NCI-H1694 treated with DMSO at 0.1 percent for 48 hours (cell line): Measurements from ENCODE around the gene NR2E1.

Experiments
- DNase-seq: peaks from one replicate; lab custom pipeline; 2025; lab: John Stamatoyannopoulos, UW

Gene NR2E1

DNA sequence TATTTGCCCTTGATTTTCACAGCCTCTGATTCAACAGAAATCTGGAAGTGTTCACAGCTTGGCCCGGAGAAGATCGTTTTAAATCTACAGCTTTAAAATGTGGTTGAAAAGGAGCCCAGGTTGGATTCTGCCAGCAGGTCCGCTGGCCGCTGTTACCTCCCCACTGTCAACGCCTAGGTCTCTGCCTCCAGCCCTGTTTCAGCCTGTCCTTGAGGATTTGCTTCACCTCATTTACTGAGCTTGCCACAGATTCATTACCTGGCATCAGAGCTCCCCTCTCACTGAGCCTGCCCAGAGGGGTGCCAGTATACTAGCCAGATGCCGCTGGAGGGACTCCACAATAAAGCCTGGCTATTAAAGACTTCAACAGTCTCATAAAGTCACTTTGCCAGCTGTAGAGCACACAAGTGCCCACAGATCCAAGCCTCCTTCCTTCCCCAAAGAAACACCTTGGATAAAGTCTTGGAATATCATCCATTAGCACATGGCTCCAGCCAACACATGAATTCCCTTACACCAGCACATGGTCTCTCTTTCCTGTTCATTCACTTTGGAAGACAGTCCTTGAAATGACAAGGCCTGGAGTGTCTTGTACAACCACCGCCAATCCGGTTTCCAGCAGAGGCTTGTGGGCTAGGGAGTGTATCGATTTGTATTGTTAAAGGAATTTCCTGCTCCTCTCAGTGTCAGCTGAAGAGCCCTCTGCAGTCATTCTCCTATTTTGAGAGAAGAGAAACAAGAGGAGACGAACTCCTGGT is 9.5 kb upstream of the NR2E1 start:
- no peak for DNase-seq

DNA sequence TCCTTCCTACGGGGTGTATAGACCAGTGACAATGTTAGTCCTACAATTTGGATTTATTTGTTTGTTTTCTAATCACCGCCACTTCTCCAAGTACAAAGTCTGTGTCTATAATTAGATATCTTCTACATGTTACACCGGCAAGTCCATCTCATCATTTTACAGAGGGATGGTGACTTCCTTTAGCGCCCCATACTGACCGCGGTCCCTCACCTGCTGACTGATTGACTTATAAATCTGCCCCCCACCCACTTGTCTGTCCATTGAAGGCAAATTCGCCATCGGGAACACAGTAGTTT is 8.9 kb upstream of the NR2E1 start:
- DNase-seq: no peak

DNA sequence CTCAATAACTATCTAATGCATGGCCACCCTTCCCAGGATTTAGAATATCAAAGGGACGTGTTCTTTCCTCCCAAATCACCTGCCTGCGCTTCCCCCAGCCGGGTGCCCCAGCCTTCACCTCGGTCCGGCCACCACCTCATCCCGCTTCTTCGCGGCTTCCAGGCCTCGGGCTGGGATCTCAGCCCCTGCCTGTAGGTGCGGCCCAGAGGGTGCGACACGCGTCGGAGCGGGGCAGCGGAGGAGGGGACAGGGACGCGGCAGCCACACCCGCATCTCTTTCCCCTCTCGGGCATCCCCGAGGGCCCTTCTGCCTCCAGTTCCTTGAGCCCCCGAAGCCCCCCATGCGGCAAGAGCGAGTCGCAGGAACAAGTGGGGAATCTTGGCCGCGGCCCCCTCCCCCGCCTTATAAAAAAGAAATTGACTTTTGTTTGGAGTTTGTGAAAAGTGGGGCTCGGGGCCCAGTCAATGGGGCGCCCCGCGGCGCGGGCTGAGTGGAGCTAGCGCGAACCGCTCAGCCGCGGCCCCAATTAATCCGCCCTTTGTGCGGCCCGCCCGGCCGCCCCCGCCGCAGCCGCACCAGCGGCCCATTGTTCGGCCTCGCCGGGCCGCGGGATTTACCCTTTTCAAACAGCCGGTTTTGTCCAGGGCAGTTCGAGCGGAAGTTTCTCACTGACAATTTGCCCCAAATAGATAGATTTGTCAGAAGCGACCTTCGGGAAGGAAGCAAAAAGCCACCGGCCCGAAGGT is 8.4 kb upstream of the NR2E1 start:
- DNase-seq: no peak

DNA sequence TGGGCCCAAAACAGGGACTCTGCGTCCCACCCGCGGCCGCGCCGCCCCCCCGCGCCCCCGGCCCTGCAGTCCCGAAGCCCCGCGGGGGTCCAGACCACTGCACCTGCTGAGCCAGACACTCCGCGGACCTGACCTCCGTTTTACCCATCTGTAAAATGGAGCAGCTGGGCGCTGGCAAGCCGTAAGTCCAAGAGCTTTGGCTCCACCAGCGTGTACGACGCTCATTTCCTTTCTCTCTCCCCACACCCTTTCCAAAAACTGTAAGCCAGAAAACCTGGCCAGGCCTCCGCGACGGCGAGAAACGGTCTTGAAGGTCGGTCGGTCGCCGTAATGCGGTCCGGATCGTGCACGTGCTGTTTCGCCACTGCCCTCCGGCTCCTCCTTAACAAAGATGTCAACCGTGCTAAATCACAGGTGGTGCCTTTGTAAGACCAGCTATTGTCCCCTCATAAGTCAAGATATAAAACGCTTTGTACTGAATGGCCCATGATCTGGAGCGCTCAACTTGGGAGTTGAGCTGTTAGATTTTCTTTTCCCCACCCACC is 7.8 kb upstream of the NR2E1 start:
- DNase-seq: no peak

DNA sequence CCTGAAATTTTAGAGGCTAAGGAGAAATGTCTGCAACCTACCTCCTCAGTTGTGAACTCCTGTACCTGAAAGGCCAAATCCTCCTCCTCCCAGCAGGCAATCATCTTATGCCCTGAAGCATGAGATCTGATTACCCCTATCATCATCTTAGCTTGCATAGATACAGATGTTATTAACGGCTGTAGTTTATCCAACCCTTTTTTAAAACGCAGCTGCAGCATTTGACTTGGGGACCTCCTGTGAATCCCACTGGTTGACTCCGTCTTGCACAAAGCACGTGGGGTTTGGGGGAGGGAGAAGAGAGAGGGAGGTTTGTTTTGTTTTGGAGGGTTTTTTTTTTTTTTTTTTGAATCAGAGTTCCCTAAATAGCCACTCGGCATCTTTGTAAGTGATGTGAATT is 5.8 kb upstream of the NR2E1 start:
- no peak for DNase-seq

DNA sequence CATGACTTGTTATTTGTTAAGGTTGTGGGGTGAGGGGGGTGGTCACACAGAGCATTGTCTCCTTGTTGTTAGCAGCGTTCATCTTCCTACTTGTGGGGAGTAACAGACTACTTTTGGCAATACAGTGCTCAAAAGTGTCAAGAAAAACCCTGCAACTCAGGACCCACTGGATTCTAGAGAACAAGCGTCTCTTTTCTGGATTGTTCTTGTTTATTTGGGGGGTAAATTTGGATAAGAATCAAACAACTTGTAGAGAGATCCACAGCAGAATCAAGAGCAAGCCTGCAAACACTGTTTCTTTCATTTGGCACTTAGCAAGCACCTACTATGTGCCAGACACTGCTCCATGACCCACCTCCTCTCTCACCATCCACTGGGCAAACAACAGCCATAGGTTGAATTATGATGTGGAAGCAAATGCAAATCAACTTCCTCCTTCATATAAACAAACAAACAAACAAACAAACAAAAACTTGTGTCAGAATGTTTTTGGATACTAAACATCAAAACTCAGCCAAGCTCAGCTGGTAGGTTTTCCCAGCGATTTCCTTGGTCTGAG is 4.0 kb upstream of the NR2E1 start:
- no peak for DNase-seq

DNA sequence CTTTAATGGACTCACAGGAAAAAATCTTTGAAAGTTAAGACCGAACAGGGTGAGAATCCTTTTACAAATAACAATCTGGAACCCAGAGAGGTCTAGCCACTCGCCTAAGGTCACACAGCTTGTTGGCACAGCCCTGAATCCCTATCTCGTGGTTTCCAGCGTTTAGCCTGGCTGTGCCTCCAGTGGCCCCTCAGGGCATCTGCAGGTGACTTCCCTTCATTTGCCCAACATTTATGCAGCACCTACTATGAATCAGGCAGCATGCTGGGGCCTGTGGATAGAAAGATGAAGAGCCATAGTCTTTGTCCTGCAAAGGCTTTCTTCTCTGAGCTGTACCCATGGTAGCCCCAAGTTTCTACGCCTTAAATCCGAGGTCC is 2.6 kb upstream of the NR2E1 start:
- DNase-seq: no peak

DNA sequence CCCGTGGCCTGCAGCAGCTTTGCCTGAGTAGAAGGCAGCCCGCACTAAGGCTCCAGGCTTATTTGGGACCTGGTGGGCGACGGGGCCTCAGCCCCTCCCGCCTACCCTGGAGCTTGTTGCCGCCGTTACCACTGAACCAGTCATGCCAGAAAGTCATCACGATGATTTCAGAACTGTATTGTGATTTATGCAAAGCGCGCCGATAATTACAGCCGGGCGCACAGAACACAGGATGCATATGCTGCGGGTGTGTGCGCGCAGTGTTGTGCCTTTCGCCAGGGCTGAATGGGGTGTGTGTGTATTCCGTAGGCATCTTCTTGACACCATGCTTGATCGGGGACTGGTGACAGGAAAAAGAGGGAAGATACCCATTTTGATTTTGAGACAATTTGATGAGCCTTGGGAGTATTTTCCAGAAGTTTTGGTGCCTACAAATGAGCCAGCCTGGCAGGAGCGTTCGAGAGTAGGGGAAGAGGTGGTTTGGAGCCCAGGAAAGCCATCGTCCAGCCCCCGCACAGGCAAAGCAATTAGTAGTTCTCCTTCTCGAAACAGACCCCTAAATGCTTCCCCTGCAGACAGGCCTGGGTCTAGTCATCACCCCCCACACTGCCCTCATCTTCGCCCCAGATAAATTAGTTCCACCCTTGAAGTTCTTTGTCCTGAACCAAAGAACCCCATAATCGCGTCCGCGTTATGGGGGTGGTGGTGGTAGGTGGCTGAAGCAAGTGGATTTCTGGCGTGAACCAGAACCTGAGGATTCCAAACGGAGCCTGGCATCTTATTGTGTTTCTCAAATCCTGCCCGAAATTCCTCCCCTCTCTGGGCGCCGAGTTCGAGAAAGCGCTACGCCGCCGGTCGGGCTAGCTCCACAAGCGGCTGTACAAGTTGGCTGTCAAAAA is 1.9 kb upstream of the NR2E1 start:
- no peak for DNase-seq

DNA sequence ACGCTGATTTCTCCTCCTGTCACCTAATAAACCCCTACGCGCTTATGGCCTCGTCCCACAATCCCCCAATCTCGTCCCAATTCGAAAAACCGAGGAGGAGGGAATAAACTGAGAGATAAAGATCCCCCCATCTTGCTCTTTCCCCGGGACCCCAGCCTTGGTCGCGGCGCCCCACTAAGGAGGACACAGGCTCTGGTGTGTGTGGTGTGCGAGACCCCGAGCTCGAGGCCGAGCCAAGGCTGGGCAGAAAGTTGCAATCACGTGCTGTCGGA is 1.3 kb upstream of the NR2E1 start:
- no peak for DNase-seq

DNA sequence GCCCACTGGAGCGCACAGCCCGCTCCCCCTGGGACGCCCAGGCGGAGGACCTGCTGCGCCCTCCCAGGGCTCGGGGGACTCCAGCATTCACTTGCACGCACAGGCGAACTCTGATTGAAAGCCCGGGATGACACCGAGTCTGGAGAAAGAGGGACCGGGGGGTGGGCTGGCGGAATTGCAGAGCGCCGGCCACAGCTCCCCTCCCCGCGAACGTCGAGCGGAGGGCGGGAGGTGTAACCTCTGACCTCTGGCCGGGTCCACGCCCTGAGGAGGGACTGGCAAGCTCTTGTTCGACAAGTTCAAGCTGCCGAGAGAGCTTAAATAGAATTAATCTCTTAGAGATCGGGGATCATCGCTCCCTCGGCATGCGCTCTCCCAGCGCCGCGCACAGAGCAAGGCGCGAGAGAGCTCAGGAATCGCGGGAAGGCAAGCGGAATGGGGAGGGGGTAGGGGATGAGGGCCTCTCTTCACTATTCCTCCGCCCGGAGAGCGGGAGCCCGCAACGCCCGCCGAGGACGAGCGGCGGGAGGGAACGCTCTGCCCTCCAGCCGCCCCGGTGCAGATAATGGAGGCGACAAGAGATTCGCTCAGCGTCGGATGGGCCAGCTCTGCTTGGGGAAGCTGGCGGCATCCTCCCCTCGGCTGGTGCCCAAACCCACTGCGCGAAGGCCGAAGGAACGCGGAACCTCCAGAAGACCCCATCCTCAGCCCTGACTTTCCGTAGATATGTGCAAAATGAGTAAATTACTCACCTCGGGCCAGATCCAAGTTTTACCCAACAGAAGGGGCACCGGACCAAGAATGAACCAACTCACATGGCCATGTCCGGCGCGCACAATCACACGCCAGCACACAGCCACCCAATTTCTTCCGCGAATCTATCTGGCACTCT is 761 bp upstream of the NR2E1 start:
- no peak for DNase-seq

DNA sequence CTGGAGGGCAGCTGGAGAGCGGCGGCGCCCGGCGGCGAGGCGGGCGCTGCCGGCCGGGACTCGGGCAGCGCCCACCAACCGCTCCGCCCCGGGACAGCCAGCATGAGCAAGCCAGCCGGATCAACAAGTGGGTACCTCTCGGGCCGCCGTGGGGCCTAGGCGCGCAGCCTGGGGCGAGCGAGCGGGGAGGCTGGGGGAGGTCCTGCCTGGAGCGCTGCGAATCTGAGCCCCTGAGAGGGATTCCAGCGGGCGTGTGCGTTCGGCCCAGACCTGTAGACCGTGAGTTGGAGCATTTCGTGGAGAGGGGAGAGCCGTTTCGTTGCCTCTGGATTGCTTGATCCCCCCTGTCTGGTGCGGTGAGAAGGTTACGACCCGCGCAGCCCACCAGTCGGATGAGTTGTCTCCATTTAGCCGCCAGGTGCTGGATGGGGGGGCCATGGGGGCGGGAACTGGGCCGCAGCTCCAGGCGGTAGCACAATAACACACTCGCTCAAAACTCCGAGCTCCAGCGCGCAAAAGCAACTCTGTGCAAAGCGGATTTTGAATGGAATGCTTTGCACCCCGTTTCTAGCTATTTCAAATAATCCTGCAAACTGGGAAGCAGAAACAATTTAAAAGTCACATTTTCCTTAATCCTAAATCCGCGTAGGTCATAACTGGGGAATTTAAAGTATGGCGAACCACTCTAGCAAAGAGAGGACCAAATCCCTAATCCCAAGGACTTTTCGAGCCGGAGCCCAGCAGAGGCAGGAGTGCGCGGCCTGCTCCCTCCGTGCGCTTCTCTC is 1.0 kb downstream of the NR2E1 start:
- no peak for DNase-seq

DNA sequence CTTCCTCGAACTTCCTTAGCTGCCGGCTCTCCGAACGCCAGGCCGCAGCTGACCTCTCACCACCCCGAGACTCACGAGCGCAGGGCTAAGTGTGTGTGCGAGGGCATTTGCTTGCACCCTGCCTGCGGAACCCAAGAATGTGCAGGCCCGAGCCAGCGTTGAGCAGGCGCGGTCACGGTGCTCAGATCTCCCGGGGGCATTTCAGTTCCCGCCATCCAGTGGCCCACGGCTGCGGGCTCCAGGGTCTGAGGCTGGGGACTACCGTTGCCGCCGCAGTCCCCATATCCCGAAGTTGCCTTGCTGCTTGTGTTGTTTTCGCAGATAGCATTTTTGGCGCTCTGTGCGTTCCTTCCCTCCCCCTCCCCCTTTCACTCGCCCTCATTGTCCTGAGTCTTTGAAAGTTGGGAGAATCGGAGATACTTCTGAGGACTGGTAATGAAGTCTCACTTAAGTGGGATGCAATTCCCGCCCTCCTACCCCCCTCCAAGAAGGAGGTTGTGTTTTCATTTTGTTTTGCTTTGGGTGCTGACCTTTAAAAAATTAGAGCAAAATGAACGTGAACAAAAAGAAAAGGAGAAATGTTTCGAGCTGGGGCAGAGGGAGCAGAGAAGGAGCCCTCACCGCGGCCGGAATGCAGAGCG is 1.7 kb downstream of the NR2E1 start:
- DNase-seq: no peak

DNA sequence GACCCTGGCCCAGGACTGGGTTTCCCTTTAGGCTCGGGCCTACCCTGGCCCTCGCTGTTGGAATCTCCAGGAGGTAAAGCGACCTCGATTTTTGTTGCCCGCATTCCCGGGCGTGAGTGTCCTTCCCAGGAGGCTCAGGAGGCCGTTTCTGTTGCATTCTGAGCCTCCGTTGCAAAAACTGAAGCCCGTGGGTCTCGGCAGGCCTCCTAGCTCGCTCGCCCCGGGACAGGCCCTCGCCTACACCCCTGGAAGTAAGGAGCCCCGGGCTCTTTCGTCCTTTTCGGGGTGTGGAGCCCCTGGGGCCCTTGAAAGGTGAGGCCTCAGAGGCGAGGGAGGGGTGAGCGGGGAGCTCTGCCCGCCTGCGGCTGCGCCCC is 2.3 kb downstream of the NR2E1 start:
- DNase-seq: no peak

DNA sequence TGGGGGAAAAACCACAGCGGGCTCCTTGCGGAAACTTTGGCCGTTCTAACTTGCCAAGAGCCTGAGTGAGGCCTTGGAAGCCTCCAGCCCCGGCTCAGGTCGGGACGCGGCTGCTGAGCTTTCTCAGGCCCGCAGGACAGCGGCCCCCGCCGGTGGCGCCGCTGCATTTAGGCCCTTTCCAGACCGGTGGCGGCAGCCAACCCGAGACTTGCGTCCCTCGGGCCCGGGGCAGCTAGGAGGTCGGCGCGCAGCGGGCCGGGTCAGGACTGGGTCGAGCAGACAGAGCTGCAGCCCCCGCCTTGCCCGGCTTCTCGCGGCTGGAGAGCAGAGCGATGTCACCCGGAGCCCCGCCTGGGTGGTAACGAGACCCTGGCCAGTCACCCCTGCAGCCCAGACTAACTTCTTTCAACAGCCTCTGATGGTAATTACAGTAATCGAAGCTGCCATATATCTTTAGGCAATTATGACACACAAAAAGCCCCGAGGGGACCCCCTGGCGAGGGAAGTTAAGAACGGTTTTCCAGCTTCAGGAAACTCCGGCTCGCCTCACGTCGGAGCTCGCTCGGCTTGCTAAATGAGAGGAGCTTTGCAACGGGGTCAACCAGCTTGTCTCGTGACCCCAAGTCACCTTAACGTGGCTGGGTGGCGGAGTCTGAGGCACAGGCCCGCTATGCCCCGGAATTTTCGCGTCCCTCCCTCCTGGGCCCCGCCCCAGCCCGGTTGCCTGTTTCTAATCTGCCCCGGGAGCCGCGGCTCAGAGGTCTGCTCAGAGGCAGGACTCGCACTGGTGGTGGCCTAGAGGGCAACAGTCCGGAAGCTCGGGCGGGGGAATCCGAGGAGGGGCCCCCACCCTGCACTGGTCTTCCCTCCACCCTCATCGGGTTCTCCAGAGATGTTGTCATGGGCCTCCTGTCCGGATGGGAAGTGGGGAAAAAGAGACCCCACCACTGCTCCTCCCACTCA is 3.0 kb downstream of the NR2E1 start:
- DNase-seq: no peak

DNA sequence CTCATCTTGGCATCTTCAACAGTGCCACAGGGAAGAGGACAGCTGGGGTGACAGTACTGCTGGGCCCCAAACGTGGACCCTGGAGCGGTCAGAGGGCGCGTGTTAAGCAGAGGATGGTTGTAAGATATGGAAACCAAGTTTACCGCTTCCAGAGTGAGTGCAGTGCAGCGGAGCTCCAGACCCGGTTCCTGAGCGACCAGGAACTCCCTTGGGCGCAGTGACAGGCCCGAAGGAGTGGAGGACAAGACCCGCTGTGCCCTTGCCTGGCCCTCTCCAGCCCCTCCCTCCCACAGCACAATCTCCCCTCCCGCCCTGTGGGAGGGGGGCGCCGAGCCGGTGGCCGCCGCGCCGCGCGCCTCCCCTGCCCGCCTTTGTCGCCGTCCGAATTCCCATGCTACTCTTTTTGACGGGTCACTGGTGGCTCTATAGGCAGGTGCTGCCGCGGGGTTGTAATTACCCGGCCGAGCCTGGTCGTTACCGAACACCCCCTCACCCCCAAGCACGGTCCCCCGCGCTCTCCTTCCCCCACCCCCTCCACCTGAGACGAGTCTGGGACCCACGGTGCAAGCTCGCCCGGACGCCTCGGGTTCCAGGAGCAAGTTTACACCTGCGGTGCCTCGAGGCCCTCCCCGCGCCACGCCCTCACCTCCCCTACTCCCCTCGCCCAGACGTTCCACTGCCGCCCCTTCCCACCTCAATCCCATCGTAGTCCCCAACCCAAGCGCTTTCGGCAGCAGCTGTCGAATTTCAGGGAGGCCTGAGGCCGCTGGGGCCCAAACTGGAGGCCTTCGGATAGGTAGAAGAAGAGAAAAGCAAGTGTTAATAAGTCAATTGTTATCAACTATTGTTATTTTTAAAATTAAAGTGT is 3.9 kb downstream of the NR2E1 start:
- no peak for DNase-seq

DNA sequence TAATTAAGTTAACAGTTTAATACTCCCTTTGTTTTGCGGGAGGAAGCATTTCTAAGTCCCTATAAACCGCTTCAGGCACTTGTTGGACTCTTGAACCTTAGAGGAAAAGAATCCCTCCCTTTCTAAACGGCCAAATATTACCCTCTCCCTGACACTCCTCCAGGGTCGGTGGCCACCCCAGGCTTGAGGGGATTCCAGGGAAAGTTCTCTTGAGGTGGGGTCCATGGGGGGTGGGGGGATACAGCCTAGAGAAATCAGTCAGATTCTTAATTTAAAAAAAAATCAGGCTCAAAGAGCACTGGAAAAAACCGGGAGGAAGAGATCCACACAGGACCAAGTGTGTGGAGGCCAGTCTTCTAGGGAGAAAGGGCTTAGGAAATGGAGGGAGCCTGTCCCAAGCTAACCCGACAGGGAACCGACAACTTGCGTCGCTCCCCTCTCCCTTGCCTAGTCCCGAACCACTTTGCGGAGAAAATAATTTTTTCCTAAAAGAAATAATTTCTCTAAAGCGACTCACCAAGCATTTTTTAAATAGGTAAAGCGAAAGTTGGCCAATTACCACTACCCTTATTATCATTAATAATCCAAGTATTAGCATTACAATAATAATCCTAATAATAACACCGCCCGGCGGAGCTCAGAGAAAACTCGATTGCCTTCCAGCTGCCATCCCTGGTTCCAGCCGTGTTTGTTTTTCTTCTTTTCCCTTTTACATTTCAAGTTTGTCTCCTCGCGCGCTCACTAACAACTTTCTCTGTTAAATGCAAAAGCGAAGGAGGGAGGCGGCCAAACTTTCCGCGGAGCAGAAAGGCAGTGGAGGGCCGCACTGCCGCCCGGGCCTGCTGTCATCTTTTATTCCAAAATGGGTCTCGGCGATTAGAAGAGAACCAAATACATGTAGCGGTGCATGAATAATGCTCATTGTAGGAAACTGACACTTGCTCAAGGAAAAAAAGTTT is 4.8 kb downstream of the NR2E1 start:
- no peak for DNase-seq
